Measurements from ENCODE around the gene SS18L1. TPM values are rescaled to one million over a fixed set of nuclear protein-coding genes. Genes with fewer than 3 reads are reported as not detected.

The SS18L1 gene
- total RNA-seq, 1 experiment from 2014 or later = 34.7 TPM

DNA sequence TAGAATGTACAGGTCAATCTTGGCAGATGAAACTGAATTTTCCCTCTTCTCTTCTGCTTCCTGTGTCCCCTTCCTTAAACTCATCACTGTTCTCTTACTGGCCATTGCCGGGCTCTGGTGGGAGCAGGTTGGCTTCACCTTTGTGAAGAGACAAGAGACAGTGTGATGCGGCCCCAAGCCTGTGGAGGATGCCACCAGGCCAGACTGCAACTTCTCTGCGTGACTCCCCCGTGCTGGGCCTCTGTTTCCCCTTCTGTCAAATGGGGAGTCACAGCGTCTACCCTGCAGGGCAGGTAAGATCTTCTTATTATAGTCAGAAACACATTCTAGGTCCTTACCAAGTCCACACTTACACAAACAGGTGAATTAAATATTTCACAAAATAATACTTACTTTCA, 23.2 kb upstream of the SS18L1 start:
- H3K27me3 ChIP-seq (replicated peaks; ENCODE audit: insufficient read depth, low read depth, low read length, poor library complexity) = no peaks in the 10 kb centered on the region
- intact Hi-C loops (cut with micrococcal nuclease; ENCODE audit: unreplicated experiment) = loop anchor here (2.0 kb wide), 1 partner anchor 54 kb away; no protein-coding TSS in a partner anchor
- peaks cover 17% of the 10 kb centered on the region for H3K4me1 ChIP-seq (ENCODE audit: insufficient read depth, low read length, poor library complexity, severe bottlenecking)
- H3K4me3 ChIP-seq (ENCODE audit: low read depth, low read length, poor library complexity, severe bottlenecking) = no peak overlapping the region
- H3K9me3 ChIP-seq (ENCODE audit: low read depth, low read length, poor library complexity, severe bottlenecking) = no peaks in the 10 kb centered on the region
- BruUV-seq (replicated peaks) = no TSS peak
- DNase-seq (ENCODE audit: low spot score) = no peak
- CTCF ChIA-PET = no interaction called here
- peaks cover 16% of the 10 kb centered on the region for H3K36me3 ChIP-seq (ENCODE audit: insufficient read depth, low read length, poor library complexity, severe bottlenecking)
- H3K27ac ChIP-seq (ENCODE audit: low read depth, low read length, poor library complexity, severe bottlenecking) = no peak overlapping the region
- TF ChIP-seq, protein P1, sequence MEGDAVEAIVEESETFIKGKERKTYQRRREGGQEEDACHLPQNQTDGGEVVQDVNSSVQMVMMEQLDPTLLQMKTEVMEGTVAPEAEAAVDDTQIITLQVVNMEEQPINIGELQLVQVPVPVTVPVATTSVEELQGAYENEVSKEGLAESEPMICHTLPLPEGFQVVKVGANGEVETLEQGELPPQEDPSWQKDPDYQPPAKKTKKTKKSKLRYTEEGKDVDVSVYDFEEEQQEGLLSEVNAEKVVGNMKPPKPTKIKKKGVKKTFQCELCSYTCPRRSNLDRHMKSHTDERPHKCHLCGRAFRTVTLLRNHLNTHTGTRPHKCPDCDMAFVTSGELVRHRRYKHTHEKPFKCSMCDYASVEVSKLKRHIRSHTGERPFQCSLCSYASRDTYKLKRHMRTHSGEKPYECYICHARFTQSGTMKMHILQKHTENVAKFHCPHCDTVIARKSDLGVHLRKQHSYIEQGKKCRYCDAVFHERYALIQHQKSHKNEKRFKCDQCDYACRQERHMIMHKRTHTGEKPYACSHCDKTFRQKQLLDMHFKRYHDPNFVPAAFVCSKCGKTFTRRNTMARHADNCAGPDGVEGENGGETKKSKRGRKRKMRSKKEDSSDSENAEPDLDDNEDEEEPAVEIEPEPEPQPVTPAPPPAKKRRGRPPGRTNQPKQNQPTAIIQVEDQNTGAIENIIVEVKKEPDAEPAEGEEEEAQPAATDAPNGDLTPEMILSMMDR (conservative IDR thresholded peaks at IDR 0.05; ENCODE audit: low read depth, low read length) = no peak
- no peak for TF ChIP-seq EZH2 (IDR thresholded peaks at IDR 0.05; ENCODE audit: borderline replicate concordance, low read depth, low read length, poor library complexity, severe bottlenecking)
- POLR2A ChIA-PET (ENCODE audit: low non-redundant PET) = no interaction called here

DNA sequence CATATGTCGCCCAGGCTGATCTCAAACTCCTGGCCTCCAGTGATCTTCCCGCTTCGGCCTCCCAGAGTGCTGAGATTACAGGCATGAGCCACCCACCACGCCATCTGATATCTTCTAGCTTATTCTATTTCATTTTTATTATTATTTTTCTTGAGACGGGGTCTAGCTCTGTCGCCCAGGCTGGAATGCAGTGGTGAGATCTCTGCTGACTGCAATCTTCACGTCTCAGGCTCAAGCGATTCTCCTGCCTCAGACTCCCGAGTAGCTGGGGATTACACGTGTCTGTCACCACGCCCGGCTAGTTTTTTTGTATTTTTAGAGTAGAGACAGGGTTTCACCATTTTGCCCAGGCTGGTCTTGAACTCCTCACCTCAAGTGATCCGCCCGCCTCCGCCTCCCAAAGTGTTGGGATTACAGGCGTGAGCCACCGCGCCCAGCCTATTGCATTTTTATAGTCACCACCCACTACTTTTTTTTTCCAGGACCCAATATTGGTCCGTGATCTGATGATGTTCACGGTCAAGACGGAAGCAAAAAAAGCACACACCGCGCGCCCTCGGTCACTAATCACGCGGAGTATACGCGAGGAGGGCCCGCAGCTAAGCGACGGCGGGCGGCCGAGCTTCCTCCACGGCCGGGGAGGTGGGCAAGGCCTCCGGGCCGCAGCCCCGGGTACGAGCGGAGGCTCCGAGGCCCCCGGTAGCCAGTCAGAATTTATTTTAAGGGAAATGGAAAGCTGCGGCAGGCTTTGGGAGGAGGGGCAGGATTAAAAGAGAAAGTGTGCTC, 22.4 kb upstream of the SS18L1 start:
- H3K4me3 ChIP-seq (ENCODE audit: low read depth, low read length, poor library complexity, severe bottlenecking) = peak overlapping the region; percentile 89
- peaks cover 17% of the 10 kb centered on the region for H3K4me1 ChIP-seq (ENCODE audit: insufficient read depth, low read length, poor library complexity, severe bottlenecking)
- TF ChIP-seq EZH2 (IDR thresholded peaks at IDR 0.05; ENCODE audit: borderline replicate concordance, low read depth, low read length, poor library complexity, severe bottlenecking) = no peak
- TF ChIP-seq, protein P1 (conservative IDR thresholded peaks at IDR 0.05; ENCODE audit: low read depth, low read length) = no peak
- intact Hi-C loops (cut with micrococcal nuclease; ENCODE audit: unreplicated experiment) = loop anchor here (2.0 kb wide), 1 partner anchor 54 kb away; no protein-coding TSS in a partner anchor
- no peak for DNase-seq (ENCODE audit: low spot score)
- peak overlapping the region; percentile 92 for H3K27ac ChIP-seq (ENCODE audit: low read depth, low read length, poor library complexity, severe bottlenecking)
- peaks cover 24% of the 10 kb centered on the region for H3K36me3 ChIP-seq (ENCODE audit: insufficient read depth, low read length, poor library complexity, severe bottlenecking)
- ChIA-PET POLR2A (ENCODE audit: low non-redundant PET) (interaction anchor here (0.9 kb wide), 1 partner anchor 20 kb away, joined by 3 read pairs; no protein-coding TSS in a partner anchor), CTCF (no interaction called here)
- BruUV-seq (replicated peaks) = TSS peak; percentile 48
- H3K9me3 ChIP-seq (ENCODE audit: low read depth, low read length, poor library complexity, severe bottlenecking) = no peaks in the 10 kb centered on the region
- H3K27me3 ChIP-seq (replicated peaks; ENCODE audit: insufficient read depth, low read depth, low read length, poor library complexity) = no peaks in the 10 kb centered on the region

DNA sequence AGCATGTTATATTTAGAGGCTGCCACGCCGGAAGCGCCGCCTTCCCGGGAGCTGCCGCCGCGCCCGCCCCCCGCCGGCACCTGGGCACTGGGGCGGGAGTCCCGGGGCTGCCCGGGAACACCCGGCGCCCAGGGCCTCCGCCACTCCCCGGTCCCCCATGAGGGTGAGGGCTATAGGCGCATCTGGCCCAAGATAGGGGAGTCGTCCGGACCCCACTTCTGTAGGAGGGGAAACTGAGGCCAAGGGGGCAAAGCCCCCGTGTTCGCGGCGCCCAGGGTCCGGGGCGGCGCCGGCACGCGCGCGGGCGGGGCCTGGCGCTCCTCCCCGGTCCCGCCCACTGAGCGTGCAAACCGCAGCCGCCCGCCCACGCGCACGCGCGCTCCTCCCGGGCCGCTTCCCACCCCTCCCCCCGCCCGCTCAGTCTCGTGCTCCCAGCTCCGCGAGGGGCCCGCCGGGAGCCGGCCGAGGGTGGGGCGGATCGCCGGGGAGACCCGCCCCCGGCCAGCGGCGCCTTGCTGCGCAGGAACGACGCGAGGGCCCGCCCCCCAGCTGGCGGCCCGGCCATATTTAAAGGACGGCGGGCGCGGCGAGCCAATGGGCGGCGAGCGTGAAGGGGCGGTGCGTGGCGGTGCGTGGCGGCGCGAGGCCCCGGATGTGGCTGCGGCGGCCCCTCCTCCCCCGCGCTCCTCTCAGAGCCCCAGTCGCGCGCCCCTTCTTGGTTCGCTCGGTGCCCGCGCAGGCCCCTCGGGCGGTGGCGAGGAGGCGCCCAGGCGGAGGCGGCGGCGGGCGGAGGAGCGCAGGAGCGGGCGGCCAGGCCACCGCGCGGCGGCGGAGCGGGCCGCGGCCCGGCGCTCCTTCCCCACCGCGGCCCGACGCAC, 21.6 kb upstream of the SS18L1 start, which contains the start of gene LSM14B:
Gene LSM14B (plus strand): TSS at position 700 of the 878 bp plus-strand sequence. CDS start 192 bp downstream, outside the sequence.
- DNase-seq (ENCODE audit: low spot score) = peak; percentile 98
- H3K27me3 ChIP-seq (replicated peaks; ENCODE audit: insufficient read depth, low read depth, low read length, poor library complexity) = no peaks in the 10 kb centered on the region
- peak within 1 kb of the TSS; percentile 89 for H3K4me3 ChIP-seq (ENCODE audit: low read depth, low read length, poor library complexity, severe bottlenecking)
- H3K9me3 ChIP-seq (ENCODE audit: low read depth, low read length, poor library complexity, severe bottlenecking) = no peaks in the 10 kb centered on the region
- peaks cover 17% of the 10 kb centered on the region for H3K4me1 ChIP-seq (ENCODE audit: insufficient read depth, low read length, poor library complexity, severe bottlenecking)
- peak within 1 kb of the TSS; percentile 92 for H3K27ac ChIP-seq (ENCODE audit: low read depth, low read length, poor library complexity, severe bottlenecking)
- no peak for TF ChIP-seq EZH2 (IDR thresholded peaks at IDR 0.05; ENCODE audit: borderline replicate concordance, low read depth, low read length, poor library complexity, severe bottlenecking)
- TF ChIP-seq, protein P1 (conservative IDR thresholded peaks at IDR 0.05; ENCODE audit: low read depth, low read length) = no peak
- intact Hi-C loops (cut with micrococcal nuclease; ENCODE audit: unreplicated experiment) = loop anchor here (2.0 kb wide), 1 partner anchor 55 kb away; no protein-coding TSS in a partner anchor
- ChIA-PET POLR2A (ENCODE audit: low non-redundant PET) (interaction anchor here (0.9 to 1.2 kb wide), 2 partner anchors 20 to 56 kb away, joined by 3 read pairs; partner anchors contain the start of gene TAF4), CTCF (interaction anchor here (0.6 kb wide), 1 partner anchor 101 kb away, joined by 4 read pairs; no protein-coding TSS in a partner anchor)
- BruUV-seq (replicated peaks) = no TSS peak
- peaks cover 32% of the 10 kb centered on the region for H3K36me3 ChIP-seq (ENCODE audit: insufficient read depth, low read length, poor library complexity, severe bottlenecking)

Measured in A673 (cell line).